Stimulated activated CD8-positive, alpha-beta memory T cell treated with anti-CD3 and anti-CD28 coated beads, Interleukin-4, amount 100 ng/mL, for 24 hours (primary cell): ENCODE measurements around the gene MFAP3L.
"Not testable (repeated sequence)": the region's sequence is repeated elsewhere in the genome, so short reads cannot be mapped to it uniquely, and the experiment has no call there.

Experiments used
- DNase-seq: peaks from one replicate; pipeline ENCODE4 v3.0.0-alpha.2; 2020; ENCODE audit warnings: low read depth

Gene MFAP3L

GRCh38 chr4:169987327-169988228, 38.6 kb downstream of the MFAP3L start:
- no peak for DNase-seq

DNA sequence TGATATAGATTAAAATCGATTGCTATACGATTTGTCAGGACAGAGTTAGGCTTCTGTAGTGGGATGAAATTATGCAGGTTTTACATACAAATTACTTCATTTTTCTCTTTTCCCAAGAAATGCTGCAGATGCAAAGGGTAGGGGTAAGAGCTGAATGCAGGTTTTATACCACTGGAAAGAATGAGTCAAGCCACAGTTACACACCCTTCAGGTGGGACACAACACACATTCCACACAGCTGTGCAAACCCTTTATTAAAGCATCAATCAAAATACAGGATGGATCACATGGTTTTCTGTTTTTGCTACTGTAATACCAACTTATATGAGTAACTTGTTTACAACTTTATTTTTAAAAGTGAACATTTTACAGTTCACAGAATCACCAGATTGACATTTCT, 39.8 kb downstream of the MFAP3L start:
- DNase-seq = no peak

DNA sequence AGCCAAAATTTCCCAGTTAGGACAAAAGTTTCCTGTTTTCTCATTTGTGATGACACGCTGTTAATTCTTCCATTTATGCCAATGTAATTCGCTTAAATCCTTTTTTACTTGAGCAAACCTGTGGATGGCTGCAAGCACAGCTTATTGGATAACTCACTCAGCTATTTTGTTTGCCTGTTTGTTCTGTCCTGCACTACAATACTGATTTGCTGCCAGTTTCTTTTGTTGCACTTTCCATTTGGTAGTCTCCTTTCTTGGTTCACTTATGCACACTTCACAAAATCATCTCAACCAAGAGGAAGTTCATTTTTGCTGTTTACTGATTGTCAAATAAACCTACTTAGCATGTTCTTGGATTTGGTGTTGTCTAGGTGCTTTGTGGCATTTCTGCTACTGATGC, 40.3 kb downstream of the MFAP3L start:
- no peak for DNase-seq

GRCh38 chr4:169984745-169985144, 41.5 kb downstream of the MFAP3L start:
- DNase-seq = no peak

DNA sequence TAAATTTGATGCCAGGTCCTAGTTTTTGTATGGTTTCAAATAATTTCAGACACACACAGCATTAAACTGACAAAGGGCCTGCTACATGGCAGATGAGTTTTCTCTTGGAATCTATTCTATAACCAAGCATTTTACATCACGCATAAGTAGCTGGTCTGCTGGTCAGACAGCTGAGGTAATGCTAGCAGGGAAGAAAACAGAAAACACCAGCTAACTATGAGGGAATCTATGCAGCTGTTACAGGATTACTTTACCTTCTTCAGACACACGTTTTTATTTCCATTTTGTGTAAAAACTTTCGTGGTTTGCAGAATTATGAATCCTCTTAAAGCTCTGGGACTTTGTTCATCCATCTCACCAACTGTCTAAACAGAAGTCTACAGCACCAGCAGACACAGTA, 42.0 kb downstream of the MFAP3L start:
- no peak for DNase-seq

GRCh38 chr4:169976951-169977350, 49.2 kb downstream of the MFAP3L start:
- DNase-seq = no peak

GRCh38 chr4:169975838-169976796, 50.1 kb downstream of the MFAP3L start:
- no peak for DNase-seq

DNA sequence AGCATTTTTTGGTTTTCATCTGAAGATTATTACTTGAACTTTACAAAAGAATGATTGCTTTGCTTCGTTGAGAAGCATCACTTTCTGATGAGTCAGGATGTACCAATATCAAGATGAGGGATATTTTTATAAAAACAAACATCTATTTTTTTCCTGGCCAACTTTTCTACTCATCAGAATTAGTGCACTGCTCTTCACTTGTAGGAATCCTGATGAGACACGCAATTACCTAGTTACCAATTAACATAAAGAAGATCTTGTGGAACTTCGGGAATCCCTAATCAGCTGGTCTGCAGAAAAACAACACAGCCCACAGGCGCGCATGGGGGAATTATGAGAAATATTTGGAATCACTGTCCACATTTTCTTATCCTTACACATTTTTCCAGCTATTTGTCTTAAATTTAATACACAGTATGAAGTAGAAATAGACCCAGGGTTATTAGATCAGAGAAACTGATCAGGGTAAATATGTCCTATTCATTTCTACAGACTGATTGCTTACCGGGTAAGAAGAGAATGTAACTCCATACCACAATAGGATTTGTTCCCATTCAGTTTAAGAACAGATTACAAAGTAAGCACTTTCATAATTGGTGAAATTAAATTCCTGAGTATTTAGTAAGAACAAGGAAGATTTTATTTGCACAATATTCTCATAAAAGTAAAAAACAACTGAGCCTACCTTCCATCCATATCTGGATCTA, 50.9 kb downstream of the MFAP3L start:
- no peak for DNase-seq

DNA sequence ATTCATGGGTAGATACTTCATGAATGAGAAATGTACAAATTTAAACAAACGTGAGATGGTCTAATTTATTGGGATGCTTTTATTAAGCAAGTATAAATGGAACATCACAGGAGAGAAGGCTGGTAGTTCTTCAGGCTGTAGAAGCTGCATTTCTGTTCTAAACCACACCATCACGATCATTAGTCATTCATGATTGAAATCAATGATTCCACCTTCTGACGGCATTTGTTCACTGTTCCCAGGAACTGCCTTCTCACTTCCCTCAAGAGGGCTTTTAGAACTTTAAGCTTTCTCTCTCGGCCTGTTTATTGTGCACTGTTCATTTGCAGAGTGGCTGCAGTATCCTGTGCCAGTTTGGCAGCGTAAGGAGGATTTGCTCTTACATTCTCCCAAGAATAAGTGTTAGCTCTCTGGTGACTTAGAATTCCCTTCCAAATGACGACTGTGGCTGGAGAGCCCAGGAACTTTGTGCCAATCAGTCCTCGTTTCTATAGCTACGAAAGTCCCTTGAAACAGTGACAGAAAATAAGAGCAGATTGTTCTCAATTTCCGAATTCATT, 54.7 kb downstream of the MFAP3L start:
- DNase-seq = no peak

- no peak for DNase-seq
Measured at GRCh38 chr4:169968999-169969398, 57.2 kb downstream of the MFAP3L start.

DNA sequence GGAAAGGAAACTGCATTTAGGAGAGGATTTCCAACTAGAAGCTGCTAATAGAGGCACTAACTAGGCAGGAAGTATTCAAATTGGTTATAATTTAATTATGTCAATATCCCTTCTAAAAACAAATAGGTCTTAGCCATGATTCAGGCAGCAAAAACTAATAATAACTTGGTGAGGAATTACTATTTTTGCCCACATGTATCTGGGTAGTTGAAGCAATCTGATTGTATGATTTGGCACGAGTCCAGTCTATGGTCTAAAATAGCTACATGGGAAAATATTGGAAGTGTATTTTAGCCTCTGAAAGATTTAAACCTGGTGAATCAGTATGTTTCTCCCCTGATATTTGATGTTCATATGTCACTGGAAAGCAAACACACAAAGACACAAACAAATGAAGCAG, 62.2 kb downstream of the MFAP3L start:
- DNase-seq = no peak

- no peak for DNase-seq
Measured at GRCh38 chr4:169959254-169959653, 66.9 kb downstream of the MFAP3L start.

DNA sequence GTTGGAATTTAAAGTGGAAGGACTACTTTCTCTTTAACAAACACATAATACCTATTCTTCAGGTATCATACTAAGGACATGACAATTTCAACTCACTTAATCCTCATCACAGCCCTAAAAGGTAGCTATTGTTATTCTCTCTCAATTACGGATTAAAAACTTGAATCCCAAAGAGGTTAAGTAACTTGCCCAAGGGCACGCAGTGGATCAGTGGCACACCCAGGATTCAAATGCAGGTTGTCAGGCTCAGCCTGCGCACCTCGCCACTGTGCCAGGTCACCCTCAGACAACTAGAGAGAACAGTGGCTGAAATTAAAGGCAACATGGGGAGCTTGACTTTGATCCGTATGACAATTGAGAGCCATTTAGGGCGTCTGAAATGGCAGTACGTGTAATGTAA, 67.6 kb downstream of the MFAP3L start:
- no peak for DNase-seq

- no peak for DNase-seq
Measured at GRCh38 chr4:169957785-169958184, 68.4 kb downstream of the MFAP3L start.

GRCh38 chr4:169956091-169956843, 69.9 kb downstream of the MFAP3L start:
- no peak for DNase-seq

- DNase-seq = no peak
Measured at GRCh38 chr4:169955521-169955920, 70.7 kb downstream of the MFAP3L start.

DNA sequence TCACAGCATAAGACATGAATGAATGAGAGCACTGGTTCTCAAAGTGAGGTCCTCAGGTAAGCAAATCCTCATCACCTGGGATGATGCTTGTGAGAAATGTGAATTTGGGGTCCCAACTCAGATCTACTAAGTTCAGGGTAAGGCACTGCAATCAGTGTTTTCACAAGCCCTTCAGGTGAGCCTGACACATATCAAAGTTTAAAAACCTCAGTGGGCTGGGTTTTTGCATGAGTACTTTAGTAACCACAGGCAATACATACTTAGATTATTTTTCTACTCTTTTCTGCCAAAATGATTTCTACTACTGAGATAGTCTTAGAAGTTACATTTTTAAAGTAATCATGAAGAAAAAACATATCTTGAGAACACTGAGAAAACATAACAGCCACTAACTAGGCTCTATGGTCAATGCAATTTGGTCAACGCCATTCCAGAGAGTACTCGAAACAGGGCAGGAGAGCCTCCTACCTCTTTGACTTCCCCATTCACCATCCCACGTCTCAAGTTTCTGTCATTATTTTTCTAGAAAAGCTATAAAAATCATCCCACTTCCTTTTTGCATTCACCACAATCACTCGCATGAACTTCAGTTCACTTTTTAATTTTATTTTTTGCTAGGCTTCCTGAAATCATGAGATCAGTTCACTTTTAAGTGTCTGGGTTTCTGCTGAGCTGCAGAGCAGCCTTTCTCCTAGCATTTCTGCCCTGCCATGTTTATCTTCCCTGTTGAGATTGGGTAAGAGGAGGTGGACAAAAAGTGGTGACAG, 73.8 kb downstream of the MFAP3L start:
- DNase-seq = no peak

DNA sequence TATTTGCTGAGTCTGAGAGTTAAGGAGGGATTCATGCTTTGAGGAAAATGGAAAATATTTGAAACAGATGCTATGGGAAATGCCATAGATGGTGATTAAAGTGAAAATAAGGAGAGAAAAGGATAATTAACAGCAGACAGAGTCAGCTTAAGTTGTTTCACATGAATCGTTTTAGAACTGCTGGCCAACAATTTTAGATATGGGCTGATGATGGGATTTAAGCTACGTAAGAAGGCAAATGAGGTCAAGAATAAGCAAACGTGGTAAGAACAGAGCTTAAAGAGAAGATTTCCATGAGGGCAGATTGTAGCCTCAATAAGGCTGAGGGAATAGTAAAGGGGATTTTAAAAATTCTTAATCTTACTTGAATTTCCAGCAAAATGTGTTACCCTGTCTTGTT, 77.9 kb downstream of the MFAP3L start:
- no peak for DNase-seq

DNA sequence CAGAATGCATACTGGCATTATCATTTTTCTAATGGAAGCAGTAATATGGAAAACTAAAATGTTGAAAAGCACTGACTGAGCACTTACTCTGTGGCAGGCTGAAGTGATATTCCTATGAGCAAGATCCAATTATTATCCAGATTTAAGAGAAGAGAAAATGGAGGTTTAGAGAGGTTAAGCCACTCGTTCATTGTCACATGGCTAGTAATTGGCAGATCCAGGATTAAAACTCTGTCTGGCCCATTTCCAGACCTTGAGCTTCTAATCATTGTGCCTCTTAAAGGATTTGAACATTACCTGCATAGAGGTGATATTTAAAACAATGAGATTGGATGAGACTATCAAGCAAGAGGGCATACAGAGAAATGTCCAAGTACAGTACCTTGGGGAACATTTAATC, 80.6 kb downstream of the MFAP3L start:
- DNase-seq = no peak

DNA sequence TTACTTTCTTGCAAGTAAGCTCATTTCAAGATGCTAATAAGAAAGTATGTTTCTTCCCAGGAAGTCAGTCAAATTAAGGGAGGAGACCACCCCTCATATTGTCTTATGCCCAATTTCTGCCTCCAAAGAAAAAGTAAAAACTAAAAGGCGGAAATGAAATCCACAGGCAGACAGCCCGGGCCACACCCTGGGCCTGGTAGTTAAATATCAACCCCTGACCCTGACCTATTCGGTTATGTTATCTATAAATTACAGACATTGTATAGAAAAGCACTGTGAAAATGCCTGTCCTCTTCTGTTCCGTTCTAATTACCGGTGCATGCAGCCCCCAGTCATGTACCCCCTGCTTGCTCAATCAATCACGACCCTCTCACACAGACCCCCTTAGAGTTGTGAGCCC, 82.6 kb downstream of the MFAP3L start:
- not testable (repeated sequence) for DNase-seq
